IMR-90 (cell line): ENCODE results near the gene ZDHHC3. TPM values are rescaled to one million over a fixed set of nuclear protein-coding genes. Genes with fewer than 3 reads are reported as not detected.

Experiments
- ATAC-seq: fragments of 200-7000 bp; cut with Tn5 transposase; 2 replicates; pipeline ENCODE4 v1.9.1; 2020; ENCODE audit warnings: low read depth, mild to moderate bottlenecking, moderate library complexity
- BruUV-seq: library from RNA; stranded (reverse); fragments of 400-500 nt; replicated peaks from 2 replicates; lab custom pipeline; 2021; lab: Mats Ljungman, UMichigan
- CTCF ChIA-PET: fragments of 300-600 bp; formaldehyde crosslinking; extraction: SDS; loops from one replicate; lab custom pipeline; 2021; ENCODE audit warnings: antibody characterized with exemption; lab: Yijun Ruan, JAX
- POLR2A ChIA-PET: fragments of 300-600 bp; sonication (Branson Sonifier 250); formaldehyde crosslinking; loops from one replicate; lab custom pipeline; 2022; ENCODE audit warnings: antibody characterized with exemption; ENCODE audit not compliant: unreplicated experiment; lab: Charles Lee
- DNase-seq: peaks from one replicate; pipeline ENCODE4 v3.0.0; 2013
- H2AFZ ChIP-seq: replicated peaks from 2 replicates; pipeline ENCODE3; 2013; ENCODE audit warnings: low read length, mild to moderate bottlenecking; ENCODE audit not compliant: poor library complexity
- H2AK5ac ChIP-seq: 2 replicates; pipeline ENCODE4 v1.6.1; 2013; ENCODE audit warnings: low read depth, low read length, inconsistent platforms
- H2AK9ac ChIP-seq: replicated peaks from 2 replicates; pipeline ENCODE3; 2013; ENCODE audit warnings: mild to moderate bottlenecking, low read depth, low read length, moderate library complexity; ENCODE audit not compliant: poor library complexity
- H2BK120ac ChIP-seq: 2 replicates; pipeline ENCODE4 v1.6.1; 2013; ENCODE audit warnings: low read depth, low read length, inconsistent platforms
- H2BK15ac ChIP-seq: 3 replicates; pipeline ENCODE4 v1.6.1; 2013; ENCODE audit warnings: low read depth, low read length, inconsistent platforms
- H2BK20ac ChIP-seq: 2 replicates; pipeline ENCODE4 v1.6.1; 2013; ENCODE audit warnings: low read depth, mild to moderate bottlenecking, inconsistent platforms, low read length, moderate library complexity
- H2BK5ac ChIP-seq: 2 replicates; pipeline ENCODE4 v1.6.1; 2013; ENCODE audit warnings: mild to moderate bottlenecking, low read depth, low read length, inconsistent platforms; ENCODE audit not compliant: poor library complexity, severe bottlenecking
- H3K14ac ChIP-seq: replicated peaks from 2 replicates; pipeline ENCODE4 v1.6.1; 2013; ENCODE audit warnings: low read depth, low read length, inconsistent platforms
- H3K18ac ChIP-seq: 2 replicates; pipeline ENCODE4 v1.6.1; 2013; ENCODE audit warnings: low read depth, low read length, control low read depth
- H3K23ac ChIP-seq: 2 replicates; pipeline ENCODE4 v1.6.1; 2013; ENCODE audit warnings: low read depth, low read length, inconsistent platforms
- H3K27ac ChIP-seq: 2 replicates; pipeline ENCODE4 v1.5.1; 2013; ENCODE audit warnings: mild to moderate bottlenecking, control low read depth, low read length; ENCODE audit not compliant: insufficient read depth
- H3K27me3 ChIP-seq: 2 replicates; pipeline ENCODE4 v1.6.1; 2013; ENCODE audit warnings: low read length; ENCODE audit not compliant: control insufficient read depth, insufficient read depth
- H3K36me3 ChIP-seq: 2 replicates; pipeline ENCODE4 v1.6.1; 2013; ENCODE audit warnings: low read length, mixed read lengths; ENCODE audit not compliant: control insufficient read depth, insufficient read depth
- H3K4ac ChIP-seq: 2 replicates; pipeline ENCODE4 v1.6.1; 2013; ENCODE audit warnings: low read depth, low read length, inconsistent platforms
- H3K4me1 ChIP-seq: 2 replicates; pipeline ENCODE4 v1.6.1; 2013; ENCODE audit warnings: low read length, mixed read lengths; ENCODE audit not compliant: control insufficient read depth, insufficient read depth
- H3K4me2 ChIP-seq: 2 replicates; pipeline ENCODE4 v1.6.1; 2013; ENCODE audit warnings: low read depth, mild to moderate bottlenecking, control low read depth, low read length, moderate library complexity
- H3K4me3 ChIP-seq: 2 replicates; pipeline ENCODE4 v1.5.1; 2013; ENCODE audit warnings: low read depth, mild to moderate bottlenecking, control low read depth, low read length, moderate library complexity; ENCODE audit not compliant: insufficient read depth
- H3K56ac ChIP-seq: 2 replicates; pipeline ENCODE4 v1.6.1; 2013; ENCODE audit warnings: low read length, inconsistent platforms; ENCODE audit not compliant: insufficient read depth; ENCODE audit errors: extremely low read depth
- H3K79me1 ChIP-seq, 2 experiments: 2 replicates each; pipeline ENCODE4 v1.6.1; 2013; ENCODE audit warnings: low read length in 2 of 2, inconsistent platforms in 1 of 2, low read depth in 1 of 2
- H3K9ac ChIP-seq: 2 replicates; pipeline ENCODE4 v1.6.1; 2013; ENCODE audit warnings: low read depth, low read length, control low read depth
- H3K9me1 ChIP-seq: 2 replicates; pipeline ENCODE4 v1.6.1; 2013; ENCODE audit warnings: low read length, inconsistent platforms; ENCODE audit not compliant: insufficient read depth
- H3K9me3 ChIP-seq: 2 replicates; pipeline ENCODE4 v1.6.1; 2013; ENCODE audit warnings: low read length; ENCODE audit not compliant: control insufficient read depth, insufficient read depth
- H4K20me1 ChIP-seq: 2 replicates; pipeline ENCODE4 v1.6.1; 2013; ENCODE audit warnings: low read length, inconsistent platforms; ENCODE audit not compliant: insufficient read depth
- H4K5ac ChIP-seq: 2 replicates; pipeline ENCODE4 v1.6.1; 2013; ENCODE audit warnings: mild to moderate bottlenecking, low read depth, low read length, control low read depth
- H4K8ac ChIP-seq, 2 experiments: 2 replicates each; pipeline ENCODE4 v1.6.1; 2013; ENCODE audit warnings: low read depth in 2 of 2, low read length in 2 of 2, control low read depth in 1 of 2, inconsistent platforms in 1 of 2
- H4K91ac ChIP-seq: 2 replicates; pipeline ENCODE4 v1.6.1; 2013; ENCODE audit warnings: low read depth, low read length, inconsistent platforms; ENCODE audit not compliant: insufficient read depth
- BHLHE40 ChIP-seq: fragments of 150-350 bp; IDR thresholded peaks from 2 replicates; pipeline ENCODE4 v1.6.1; 2016; ENCODE audit warnings: mild to moderate bottlenecking, low read depth, low read length
- CEBPB ChIP-seq: IDR thresholded peaks from 2 replicates; pipeline ENCODE4 v1.6.1; 2012; ENCODE audit warnings: low read depth, low read length, improper control_type of control experiment
- ELK1 ChIP-seq: fragments of 150-350 bp; IDR thresholded peaks from 2 replicates; pipeline ENCODE4 v1.6.1; 2016; ENCODE audit warnings: low read depth, mild to moderate bottlenecking, low read length, moderate library complexity, borderline replicate concordance
- FOS ChIP-seq: fragments of 150-350 bp; IDR thresholded peaks from 2 replicates; pipeline ENCODE4 v1.6.1; 2016; ENCODE audit warnings: low read depth, low read length
- MAZ ChIP-seq: IDR thresholded peaks from 2 replicates; pipeline ENCODE4 v1.6.1; 2012; ENCODE audit warnings: low read depth, mild to moderate bottlenecking, low read length, improper control_type of control experiment, moderate library complexity, borderline replicate concordance
- MXI1 ChIP-seq: IDR thresholded peaks from 2 replicates; pipeline ENCODE4 v1.6.1; 2012; ENCODE audit warnings: low read depth, mild to moderate bottlenecking, low read length, moderate library complexity, borderline replicate concordance
- NFE2L2 ChIP-seq: fragments of 150-350 bp; IDR thresholded peaks from 2 replicates; pipeline ENCODE4 v1.6.1; 2016; ENCODE audit warnings: low read depth, mild to moderate bottlenecking, low read length
- POLR2A ChIP-seq: IDR thresholded peaks from 2 replicates; pipeline ENCODE4 v1.6.1; 2012; ENCODE audit warnings: mild to moderate bottlenecking, low read depth, low read length
- RAD21 ChIP-seq: IDR thresholded peaks from 2 replicates; pipeline ENCODE4 v1.6.1; 2012; ENCODE audit warnings: low read length, improper control_type of control experiment
- RCOR1 ChIP-seq: IDR thresholded peaks from 2 replicates; pipeline ENCODE4 v1.6.1; 2012; ENCODE audit warnings: mild to moderate bottlenecking, low read length, improper control_type of control experiment; ENCODE audit not compliant: insufficient replicate concordance
- RFX5 ChIP-seq: IDR thresholded peaks from 2 replicates; pipeline ENCODE4 v1.8.0; 2012; ENCODE audit warnings: low read depth, mild to moderate bottlenecking, low read length, moderate library complexity
- WGBS, 2 experiments: methylation state at CpG; one replicate each; pipeline versions ENCODE4 v1.1.5 to v1.1.7; 2013; ENCODE audit warnings: missing lambda C conversion rate in 2 of 2; ENCODE audit not compliant: insufficient read length in 1 of 2; ENCODE audit errors: extremely low coverage in 2 of 2; 5-methylcytosine and 5-hydroxymethylcytosine counted together
- dilution Hi-C: fragments of 300-500 bp; cut with HindIII; formaldehyde crosslinking; loops from one replicate; pipeline ENCODE4 v1.14.3; 2018; ENCODE audit warnings: low sequenced_read_pairs; ENCODE audit not compliant: unreplicated experiment
- in situ Hi-C: fragments of 300-500 bp; cut with MboI; formaldehyde crosslinking; loops from 3 replicates; pipeline ENCODE4 v1.14.3; 2019; ENCODE audit warnings: low sequenced_read_pairs, inconsistent platforms, mixed read lengths
- intact Hi-C: fragments of 100-400 bp; cut with micrococcal nuclease; formaldehyde crosslinking; loops from 2 replicates; pipeline ENCODE4 v1.10.0; 2022
- polyA plus RNA-seq, 3 experiments: library from polyadenylated mRNA; depleted of rRNA; stranded (reverse); fragments of >200 nt; gene quantifications; 2 replicates each; pipeline ENCODE4 v1.2.3, GENCODE V29; 2012; ENCODE audit warnings: low replicate concordance in 1 of 3
- total RNA-seq: library from RNA; depleted of rRNA; stranded (reverse); fragments of >200 nt; gene quantifications from 2 replicates; pipeline ENCODE4 v1.2.3, GENCODE V29; 2012

ZDHHC3 gene
- total and polyA plus RNA-seq, 2 of the 4 experiments (the other 2 are of a cell fraction) = 57.7 to 59.6 TPM

- Histone ChIP-seq H3K14ac (no peak overlapping the region), H3K18ac (no peak overlapping the region), H3K9me3 (no peaks in the 10 kb centered on the region), H2BK5ac (no peak overlapping the region), H2BK15ac (no peak overlapping the region), H3K4ac (no peak overlapping the region), H3K27ac (no peak overlapping the region), H4K20me1 (no peaks in the 10 kb centered on the region), H3K4me3 (no peak overlapping the region), H3K56ac (no peak overlapping the region), H3K36me3 (no peaks in the 10 kb centered on the region), H3K79me1 (no peaks in the 10 kb centered on the region), H2AK9ac (no peak overlapping the region), H3K9me1 (peaks cover 9% of the 10 kb centered on the region), H4K5ac (no peak overlapping the region), H3K23ac (no peak overlapping the region), H3K27me3 (no peaks in the 10 kb centered on the region), H4K8ac (no peak overlapping the region), H2BK120ac (no peak overlapping the region), H2BK20ac (no peak overlapping the region), H3K4me2 (no peak overlapping the region), H3K4me1 (peaks cover 12% of the 10 kb centered on the region), H2AFZ (no peak overlapping the region), H2AK5ac (no peak overlapping the region), H4K91ac (no peak overlapping the region), H3K9ac (no peak overlapping the region)
- CTCF ChIA-PET = no interaction called here
- 83% methylated on average over 1 of the region's 6 CpGs; no CpG with 5 or more reads in 1 of the 2 experiments for WGBS, 2 experiments
- in situ Hi-C loops = loop anchor here (25.0 kb wide), 1 partner anchor 1063 kb away; no protein-coding TSS in a partner anchor
- dilution Hi-C loops = loop anchor here (25.0 kb wide), 1 partner anchor 488 kb away; no protein-coding TSS in a partner anchor
- intact Hi-C loops = no loop called here
- DNase-seq = no peak
- ATAC-seq = no peak
- BruUV-seq = no TSS peak
- no peak for TF ChIP-seq MXI1
- no peak for TF ChIP-seq RCOR1
- TF ChIP-seq BHLHE40 = no peak
- TF ChIP-seq CEBPB = no peak
- no peak for TF ChIP-seq RFX5
- no peak for TF ChIP-seq MAZ
- TF ChIP-seq FOS = no peak
- TF ChIP-seq POLR2A = no peak
- no peak for TF ChIP-seq RAD21
- TF ChIP-seq NFE2L2 = no peak
- TF ChIP-seq ELK1 = no peak
- POLR2A ChIA-PET = no interaction called here
These were observed 48.7 kb upstream of the ZDHHC3 start for GRCh38 chr3:45024542-45025255.
